ENCODE measurements around the gene IARS2. TPM values are rescaled to one million over a fixed set of nuclear protein-coding genes. Genes with fewer than 3 reads are reported as not detected.

IARS2 gene
- total RNA-seq, 2 donors from 2014 or later: 53.8 to 64.3 TPM

DNA sequence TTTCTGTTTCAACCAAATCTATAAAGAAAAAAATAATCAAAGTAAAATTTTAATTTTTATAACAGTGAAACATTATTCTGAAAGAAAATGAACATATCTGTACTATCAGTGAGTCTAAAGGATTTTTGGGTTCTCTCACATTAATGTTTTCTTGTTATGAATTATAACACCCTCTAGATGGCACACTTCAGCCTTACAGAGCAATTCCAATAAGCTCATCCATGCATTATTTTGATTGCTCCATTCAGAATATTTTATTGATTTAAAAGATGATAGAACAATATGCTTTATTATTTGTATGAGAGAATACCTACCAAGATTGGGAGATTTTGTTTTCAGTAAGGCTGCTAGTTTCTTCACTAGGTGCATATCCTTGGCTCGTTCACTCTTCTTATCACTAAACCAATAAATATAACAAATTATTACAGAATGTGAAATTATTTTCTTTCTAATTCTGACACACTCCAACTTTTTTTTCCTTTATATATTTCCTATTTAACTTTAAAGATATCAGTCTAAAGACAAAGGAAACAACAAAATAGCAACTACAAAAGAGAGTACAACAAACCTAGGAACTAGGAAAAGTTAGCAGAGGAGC is 95.9 kb downstream of the IARS2 start:
- DNase-seq (ENCODE audit: low spot score): no peak
- intact Hi-C loops (cut with DNase I): no loop called here
- Histone ChIP-seq H3K4me1 (replicated peaks) (no peaks in the 10 kb centered on the region), H3K36me3 (peaks cover 0 to 9% of the 10 kb centered on the region in 2 donors), H3K4me3 (no peak overlapping the region), H3K27ac (no peak overlapping the region), H3K9me3 (no peaks in the 10 kb centered on the region), H3K27me3 (replicated peaks; ENCODE audit: insufficient read depth) (no peaks in the 10 kb centered on the region)
- WGBS: 83% methylated on average over 1 of the region's 1 CpG
- no peak for TF ChIP-seq POLR2AphosphoS5 (IDR thresholded peaks at IDR 0.05)
- TF ChIP-seq, protein P1, sequence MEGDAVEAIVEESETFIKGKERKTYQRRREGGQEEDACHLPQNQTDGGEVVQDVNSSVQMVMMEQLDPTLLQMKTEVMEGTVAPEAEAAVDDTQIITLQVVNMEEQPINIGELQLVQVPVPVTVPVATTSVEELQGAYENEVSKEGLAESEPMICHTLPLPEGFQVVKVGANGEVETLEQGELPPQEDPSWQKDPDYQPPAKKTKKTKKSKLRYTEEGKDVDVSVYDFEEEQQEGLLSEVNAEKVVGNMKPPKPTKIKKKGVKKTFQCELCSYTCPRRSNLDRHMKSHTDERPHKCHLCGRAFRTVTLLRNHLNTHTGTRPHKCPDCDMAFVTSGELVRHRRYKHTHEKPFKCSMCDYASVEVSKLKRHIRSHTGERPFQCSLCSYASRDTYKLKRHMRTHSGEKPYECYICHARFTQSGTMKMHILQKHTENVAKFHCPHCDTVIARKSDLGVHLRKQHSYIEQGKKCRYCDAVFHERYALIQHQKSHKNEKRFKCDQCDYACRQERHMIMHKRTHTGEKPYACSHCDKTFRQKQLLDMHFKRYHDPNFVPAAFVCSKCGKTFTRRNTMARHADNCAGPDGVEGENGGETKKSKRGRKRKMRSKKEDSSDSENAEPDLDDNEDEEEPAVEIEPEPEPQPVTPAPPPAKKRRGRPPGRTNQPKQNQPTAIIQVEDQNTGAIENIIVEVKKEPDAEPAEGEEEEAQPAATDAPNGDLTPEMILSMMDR (IDR thresholded peaks at IDR 0.05): peak in 2 of 4 experiments; percentile 33 to 36
- TF ChIP-seq POLR2A (IDR thresholded peaks at IDR 0.05): no peak

DNA sequence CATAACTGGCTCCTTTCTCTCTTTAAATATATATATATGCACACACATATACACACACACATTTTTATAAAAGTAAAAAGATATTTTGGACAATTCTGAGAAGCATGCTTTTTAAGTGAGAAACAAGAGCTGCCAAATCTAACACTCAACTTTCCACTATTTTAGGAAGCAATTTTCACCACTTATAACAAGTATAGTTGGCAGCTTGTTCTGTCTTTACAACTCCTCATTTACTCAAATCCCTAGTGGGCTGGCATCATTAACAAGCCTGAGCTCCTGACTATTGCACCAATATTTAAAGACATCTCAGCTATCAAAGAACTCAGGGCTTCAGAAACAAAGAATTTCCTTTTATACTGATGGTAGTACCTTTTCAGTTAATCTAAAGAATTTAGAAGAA is 101.8 kb downstream of the IARS2 start:
- Histone ChIP-seq H3K36me3 (peaks cover 0 to 6% of the 10 kb centered on the region in 2 donors), H3K4me1 (replicated peaks) (no peaks in the 10 kb centered on the region), H3K9me3 (no peaks in the 10 kb centered on the region), H3K4me3 (no peak overlapping the region), H3K27ac (no peak overlapping the region), H3K27me3 (replicated peaks; ENCODE audit: insufficient read depth) (no peaks in the 10 kb centered on the region)
- TF ChIP-seq POLR2AphosphoS5 (IDR thresholded peaks at IDR 0.05): no peak
- TF ChIP-seq, protein P1 (IDR thresholded peaks at IDR 0.05): no peak
- TF ChIP-seq POLR2A (IDR thresholded peaks at IDR 0.05): no peak
- intact Hi-C loops (cut with DNase I): no loop called here
- no peak for DNase-seq (ENCODE audit: low spot score)

MicroRNAs encoded within 50 kb of the gene (microRNA counts, 767-probe panel; counts per million panel counts)
- microRNA hsa-miR-194-5p: 1,014 to 1,799 counts per million in 2 donors
- microRNA hsa-miR-215: 2,063 to 2,436 counts per million in 2 donors

Small RNAs within 50 kb of the gene (microRNA-seq; reads per million reads assigned to microRNA genes)
- gene MIR194-1: 0.50 reads per million
- gene MIR215: 0.25 reads per million

Small RNAs within 50 kb of the gene (small RNA-seq; reads per million reads assigned to genes)
- 0 reads per million in 2 donors for gene MIR194-1
- 0.37 to 0.70 reads per million in 2 donors for gene MIR215

Other genes with a start within 250 kb of the IARS2 start
- 1 to 10 TPM in 1 of 2 donors, under 1 TPM in 1; 0.18 to 1.4 TPM for gene SLC30A10, start 165.6 kb upstream of the IARS2 start, total RNA-seq
- 10 to 100 TPM; 41.9 to 43.1 TPM for gene EPRS1, start 47.6 kb upstream of the IARS2 start, total RNA-seq
- gene BPNT1, start 4.3 kb upstream of the IARS2 start, total RNA-seq: 10 to 100 TPM; 20.0 to 26.1 TPM
- 10 to 100 TPM; 17.6 to 20.7 TPM for gene RAB3GAP2, start 178.3 kb downstream of the IARS2 start, total RNA-seq